Measurements from ENCODE around the gene CEP104. TPM values are rescaled to one million over a fixed set of nuclear protein-coding genes. Genes with fewer than 3 reads are reported as not detected.

Gene CEP104
- total and polyA plus RNA-seq, 9 of the 15 experiments (the other 6 are each of a cell fraction or from before 2014, with no cell fraction given) = 11.2 to 63.4 (median 42.6) TPM

DNA sequence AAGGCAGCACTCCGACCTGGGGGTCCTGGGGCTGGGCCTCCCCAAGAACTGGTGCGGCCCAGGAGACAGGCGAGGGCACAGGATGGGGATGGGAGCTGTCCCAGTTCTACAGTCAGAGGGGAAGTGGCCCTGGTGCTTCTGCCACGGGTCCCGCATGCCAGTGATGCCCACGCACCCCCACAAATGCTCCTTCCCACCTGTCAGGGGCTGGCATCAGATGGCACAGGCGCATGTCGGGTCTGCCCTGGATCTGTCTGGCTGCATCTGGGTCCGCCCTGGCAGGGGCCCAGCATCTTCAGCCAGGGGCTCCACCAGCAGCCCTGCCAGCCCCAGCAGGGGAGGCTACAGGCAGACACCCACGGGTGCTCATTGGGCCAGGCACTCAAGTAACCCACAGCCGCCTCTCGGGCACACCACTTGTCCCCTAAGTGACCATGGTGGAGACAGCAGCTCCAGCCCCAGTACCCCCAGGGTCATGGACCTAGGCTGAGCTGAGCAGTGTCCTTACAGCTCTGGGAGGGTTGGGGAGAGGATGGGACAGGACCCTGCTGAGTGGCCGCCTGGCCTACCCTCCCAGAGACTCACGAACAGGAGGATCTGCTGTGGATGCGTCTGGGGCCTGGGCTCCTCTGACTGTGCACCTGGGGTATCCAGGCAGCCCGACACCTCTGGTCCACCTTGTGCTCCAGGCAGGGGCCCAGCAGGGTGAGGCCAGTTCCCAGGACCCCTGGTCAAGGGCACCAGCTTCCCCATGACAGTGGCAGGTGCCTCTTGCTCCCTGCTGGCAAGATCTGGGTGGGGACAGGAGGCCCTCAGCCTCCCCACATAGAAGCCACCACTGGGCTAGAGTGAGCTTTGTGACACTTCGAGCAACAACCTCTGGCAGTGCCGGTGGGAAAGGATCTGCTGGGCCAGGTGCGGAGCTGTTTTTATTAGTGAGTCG, 79.1 kb downstream of the CEP104 start:
- no peaks in the 10 kb centered on the region for H3K27me3 ChIP-seq (ENCODE audit: control insufficient read depth in 2 of 2, insufficient read depth in 2 of 2, low read length in 2 of 2)
- ATAC-seq (no peak), DNase-seq (ENCODE audit: extremely low read depth in 1 of 4, low spot score in 3 of 4) (peak in 1 of 4 experiments; percentile 17), FAIRE-seq (no peak)
- no peak overlapping the region for H2AFZ ChIP-seq (ENCODE audit: low read depth, low read length)
- intact Hi-C loops (cut with micrococcal nuclease) = loop anchor here (5.0 kb wide), 1 partner anchor 79 kb away; the partner anchor contains the start of genes CEP104 and DFFB
- peaks cover 5% of the 10 kb centered on the region for H3K9me1 ChIP-seq (ENCODE audit: control insufficient read depth, insufficient read depth, low read length)
- H4K20me1 ChIP-seq (replicated peaks; ENCODE audit: control insufficient read depth, insufficient read depth, low read length) = no peaks in the 10 kb centered on the region
- H3K4me2 ChIP-seq (ENCODE audit: insufficient read depth, low read length) = no peak overlapping the region
- H3K4me1 ChIP-seq (replicated peaks in 1 of 2; ENCODE audit: control insufficient read depth in 2 of 2, insufficient read depth in 2 of 2, low read length in 2 of 2) = peaks cover 15 to 67% of the 10 kb centered on the region in 2 experiments
- no peaks in the 10 kb centered on the region for H3K9me3 ChIP-seq (replicated peaks; ENCODE audit: control insufficient read depth, insufficient read depth, low read depth, low read length)
- peak overlapping the region in 1 of 2 experiments; percentile 84; a peak in 2 of 4 replicates for H3K9ac ChIP-seq (ENCODE audit: insufficient read depth in 1 of 2, low read depth in 2 of 2, low read length in 2 of 2)
- TF ChIP-seq POLR2B (IDR thresholded peaks at IDR 0.05; ENCODE audit: low read depth, partially characterized antibody) = peak; percentile 16
- no peak for TF ChIP-seq PHTF2 (CRISPR knock-in tag; IDR thresholded peaks at IDR 0.05)
- 0 out of 2 replicates have a peak, but pooled peaks have one; percentile 2 for TF ChIP-seq CAMTA2 (CRISPR knock-in tag; conservative IDR thresholded peaks at IDR 0.05)
- 0 out of 2 replicates have a peak, but pooled peaks have one; percentile 9 for TF ChIP-seq CBFB (CRISPR knock-in tag; IDR thresholded peaks at IDR 0.05)
- TF ChIP-seq HNRNPUL1 (IDR thresholded peaks at IDR 0.05; ENCODE audit: low read length) = peak; percentile 66
- TF ChIP-seq HMGN3 (IDR thresholded peaks at IDR 0.05; ENCODE audit: borderline replicate concordance, extremely low read depth, insufficient read length, low read depth, low read length) = peak; percentile 10
- peak; percentile 57 for TF ChIP-seq RBFOX2 (IDR thresholded peaks at IDR 0.05; ENCODE audit: low read depth, low read length)
- peak; percentile 32; the same call in 1 of the 2 replicates for TF ChIP-seq POLR2AphosphoS2 (IDR thresholded peaks at IDR 0.05; ENCODE audit: low read length)
- TF ChIP-seq FOXJ2 (tag; IDR thresholded peaks at IDR 0.05) = no peak
- TF ChIP-seq ZNF12 (CRISPR knock-in tag; IDR thresholded peaks at IDR 0.05) = no peak
- no peak for TF ChIP-seq BRD4 (IDR thresholded peaks at IDR 0.05)
- peak; percentile 80 for TF ChIP-seq POLR2G (IDR thresholded peaks at IDR 0.05; ENCODE audit: low read depth, low read length)
- TF ChIP-seq RBM14 (IDR thresholded peaks at IDR 0.05; ENCODE audit: borderline replicate concordance, insufficient read depth, low read depth, low read length) = 0 out of 2 replicates have a peak, but pooled peaks have one; percentile 52
- 0 out of 4 replicates have a peak, but pooled peaks of 1 of the 2 experiments have one; percentile 27 for TF ChIP-seq MAZ (CRISPR knock-in tag; conservative IDR thresholded peaks at IDR 0.05 in 1 of 2, IDR thresholded peaks at IDR 0.05 in 1 of 2)
- TF ChIP-seq HOXB6 (CRISPR knock-in tag; IDR thresholded peaks at IDR 0.05; ENCODE audit: borderline replicate concordance) = no peak
- TF ChIP-seq KDM5B (IDR thresholded peaks at IDR 0.05; ENCODE audit: insufficient replicate concordance, low read depth, low read length) = peak; percentile 65
- 0 out of 2 replicates have a peak, but pooled peaks have one; percentile 23 for TF ChIP-seq SUPT5H (IDR thresholded peaks at IDR 0.05)
- peak; percentile 33 for TF ChIP-seq POLR2A (conservative IDR thresholded peaks at IDR 0.05)
- peak; percentile 41; the same call in 1 of the 2 replicates for TF ChIP-seq HNRNPL (IDR thresholded peaks at IDR 0.05; ENCODE audit: low read depth, low read length)
- peak; percentile 42; the same call in 1 of the 2 replicates for TF ChIP-seq FOXP1 (CRISPR knock-in tag; IDR thresholded peaks at IDR 0.05)
- TF ChIP-seq, protein P1, sequence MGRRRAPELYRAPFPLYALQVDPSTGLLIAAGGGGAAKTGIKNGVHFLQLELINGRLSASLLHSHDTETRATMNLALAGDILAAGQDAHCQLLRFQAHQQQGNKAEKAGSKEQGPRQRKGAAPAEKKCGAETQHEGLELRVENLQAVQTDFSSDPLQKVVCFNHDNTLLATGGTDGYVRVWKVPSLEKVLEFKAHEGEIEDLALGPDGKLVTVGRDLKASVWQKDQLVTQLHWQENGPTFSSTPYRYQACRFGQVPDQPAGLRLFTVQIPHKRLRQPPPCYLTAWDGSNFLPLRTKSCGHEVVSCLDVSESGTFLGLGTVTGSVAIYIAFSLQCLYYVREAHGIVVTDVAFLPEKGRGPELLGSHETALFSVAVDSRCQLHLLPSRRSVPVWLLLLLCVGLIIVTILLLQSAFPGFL (CRISPR knock-in tag; IDR thresholded peaks at IDR 0.05) = no peak
- TF ChIP-seq HEY1 (CRISPR knock-in tag; IDR thresholded peaks at IDR 0.05; ENCODE audit: borderline replicate concordance) = 0 out of 2 replicates have a peak, but pooled peaks have one; percentile 9
- ChIA-PET POLR2A (interaction anchor here (0.7 to 2.5 kb wide), 5 partner anchors 8 to 18 kb away, joined by 3 to 9 read pairs (median 3); partner anchors contain the start of gene LRRC47), CTCF (ENCODE audit: low intra/inter-chr PET ratio) (no interaction called here)
- H3K4me3 ChIP-seq = no peak overlapping the region
- H3K36me3 ChIP-seq (ENCODE audit: control insufficient read depth, insufficient read depth, low read length) = peaks cover 51% of the 10 kb centered on the region
- 88% methylated on average over 20 of the region's 20 CpGs for WGBS (ENCODE audit: insufficient coverage, low coverage, missing lambda C conversion rate)
- in situ Hi-C loops (cut with MboI) = no loop called here
- H3K27ac ChIP-seq (ENCODE audit: extremely low read depth, low read depth, low read length) = no peak overlapping the region
- no TSS peak for BruUV-seq (replicated peaks)
- peaks cover 23% of the 10 kb centered on the region for H3K79me2 ChIP-seq (ENCODE audit: control insufficient read depth, insufficient read depth, low read length)
